Esophagus muscularis mucosa (tissue), 4 donors: Measurements from ENCODE around the gene CYP1B1.

Experiments
- EP300 ChIP-seq: sonication (generic); formaldehyde crosslinking; IDR thresholded peaks from one replicate; pipeline ENCODE4 v1.6.1; 2017; ENCODE audit warnings: antibody characterized with exemption
- POLR2A ChIP-seq: fragments of 450-650 bp; IDR thresholded peaks from one replicate; pipeline ENCODE4 v1.6.1; 2017; ENCODE audit warnings: antibody characterized with exemption, moderate library complexity, mild to moderate bottlenecking, low read depth
- POLR2AphosphoS5 ChIP-seq, 2 donors: sonication (generic); formaldehyde crosslinking; IDR thresholded peaks; one replicate each; pipeline ENCODE4 v1.6.1; 2017; ENCODE audit warnings: antibody characterized with exemption in 2 of 2
- TF ChIP-seq, protein P1 (sequence below), 3 experiments: fragments of 200-600 bp in 2 of 3; fragments of 450-650 bp in 1 of 3; sonication (generic) in 2 of 3; IDR thresholded peaks; one replicate each; pipeline ENCODE4 v1.5.1; 2017 to 2019; ENCODE audit warnings: antibody characterized with exemption in 3 of 3, mild to moderate bottlenecking in 2 of 3, moderate library complexity in 1 of 3

DNA sequence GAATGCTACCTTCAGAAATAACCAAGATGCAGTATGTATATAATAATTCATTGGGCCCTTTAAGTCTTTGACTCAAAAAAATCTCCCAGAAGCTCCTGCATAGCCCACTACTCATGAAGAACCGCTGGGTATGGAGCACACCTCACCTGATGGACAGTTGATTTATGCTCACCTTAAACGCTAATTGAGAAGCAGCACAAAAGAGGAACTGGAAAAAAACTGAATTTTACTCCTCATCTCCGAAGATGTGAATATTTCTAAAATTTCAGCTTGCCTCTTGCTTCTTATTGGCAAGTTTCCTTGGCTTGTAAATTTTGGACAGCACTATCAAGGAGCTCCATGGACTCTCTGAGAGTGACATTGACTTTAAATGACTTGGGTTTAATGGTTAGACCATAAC, 5.5 kb downstream of the CYP1B1 start:
- TF ChIP-seq, protein P1, sequence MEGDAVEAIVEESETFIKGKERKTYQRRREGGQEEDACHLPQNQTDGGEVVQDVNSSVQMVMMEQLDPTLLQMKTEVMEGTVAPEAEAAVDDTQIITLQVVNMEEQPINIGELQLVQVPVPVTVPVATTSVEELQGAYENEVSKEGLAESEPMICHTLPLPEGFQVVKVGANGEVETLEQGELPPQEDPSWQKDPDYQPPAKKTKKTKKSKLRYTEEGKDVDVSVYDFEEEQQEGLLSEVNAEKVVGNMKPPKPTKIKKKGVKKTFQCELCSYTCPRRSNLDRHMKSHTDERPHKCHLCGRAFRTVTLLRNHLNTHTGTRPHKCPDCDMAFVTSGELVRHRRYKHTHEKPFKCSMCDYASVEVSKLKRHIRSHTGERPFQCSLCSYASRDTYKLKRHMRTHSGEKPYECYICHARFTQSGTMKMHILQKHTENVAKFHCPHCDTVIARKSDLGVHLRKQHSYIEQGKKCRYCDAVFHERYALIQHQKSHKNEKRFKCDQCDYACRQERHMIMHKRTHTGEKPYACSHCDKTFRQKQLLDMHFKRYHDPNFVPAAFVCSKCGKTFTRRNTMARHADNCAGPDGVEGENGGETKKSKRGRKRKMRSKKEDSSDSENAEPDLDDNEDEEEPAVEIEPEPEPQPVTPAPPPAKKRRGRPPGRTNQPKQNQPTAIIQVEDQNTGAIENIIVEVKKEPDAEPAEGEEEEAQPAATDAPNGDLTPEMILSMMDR (IDR thresholded peaks at IDR 0.05), result no peak
- no peak for TF ChIP-seq POLR2AphosphoS5 (IDR thresholded peaks at IDR 0.05)
- no peak for TF ChIP-seq POLR2A
- TF ChIP-seq EP300, result no peak
